NOMO-1 (cell line): ENCODE data around the gene TFEB.

Source experiments
- DNase-seq, 2 experiments: peaks; one replicate each; lab custom pipeline; 2025; ENCODE audit not compliant: unreplicated experiment in 2 of 2; lab: John Stamatoyannopoulos, UW

TFEB gene

GRCh38 chr6:41735427-41736185 is at the start of gene TFEB:
Gene TFEB, minus strand, starts transcription at chr6:41735608. Its CDS starts 44,395 bp downstream, at chr6:41691213.
- peak; percentile 86 to 89 for DNase-seq

GRCh38 chr6:41784581-41785171 is 49.3 kb upstream of the TFEB start:
- DNase-seq, result peak; percentile 86 to 90

GRCh38 chr6:41783106-41783780 is 47.8 kb upstream of the TFEB start:
- DNase-seq, result no peak

- no peak for DNase-seq
These were observed 45.9 kb upstream of the TFEB start for GRCh38 chr6:41781366-41781730.

GRCh38 chr6:41780551-41781365 is 45.4 kb upstream of the TFEB start, which contains the start of gene PRICKLE4:
Gene PRICKLE4, plus strand, starts transcription at chr6:41780782. Its CDS starts 2,692 bp downstream, at chr6:41783474.
- DNase-seq, result no peak

GRCh38 chr6:41779788-41780550 is 44.6 kb upstream of the TFEB start, which contains the start of gene FRS3:
Gene FRS3, minus strand, starts transcription at chr6:41779900. Its CDS starts 2,913 bp downstream, at chr6:41776987.
- peak; percentile 87 to 94 for DNase-seq

- DNase-seq, result no peak
These were observed 43.9 kb upstream of the TFEB start for GRCh38 chr6:41779336-41779735.

- no peak for DNase-seq
These were observed 43.5 kb upstream of the TFEB start for GRCh38 chr6:41778895-41779294.

- peak; percentile 27 to 70 for DNase-seq
These were observed 42.3 kb upstream of the TFEB start for GRCh38 chr6:41777551-41778285.

GRCh38 chr6:41775293-41775882 is 40.0 kb upstream of the TFEB start:
- no peak for DNase-seq

GRCh38 chr6:41774841-41775240 is 39.4 kb upstream of the TFEB start:
- DNase-seq, result no peak

GRCh38 chr6:41771058-41771983 is 35.9 kb upstream of the TFEB start:
- DNase-seq, result no peak

GRCh38 chr6:41770381-41771057 is 35.1 kb upstream of the TFEB start:
- DNase-seq, result no peak

- DNase-seq, result no peak
These were observed 34.0 kb upstream of the TFEB start for GRCh38 chr6:41769376-41769775.

GRCh38 chr6:41768545-41769308 is 33.3 kb upstream of the TFEB start:
- DNase-seq, result no peak

GRCh38 chr6:41767112-41767833 is 31.9 kb upstream of the TFEB start:
- DNase-seq, result peak; percentile 28 to 37
